Thoracic aorta (tissue), 2 donors: ENCODE results near the gene SLC35F3. TPM values are rescaled to one million over a fixed set of nuclear protein-coding genes. Genes with fewer than 3 reads are reported as not detected.

Experiments used
- ATAC-seq: fragments of 150-250 bp; one replicate; pipeline ENCODE4 v1.8.0; 2017; ENCODE audit warnings: low read depth; ENCODE audit not compliant: insufficient number of reproducible peaks, low FRiP score
- DNase-seq: peaks from one replicate; pipeline ENCODE4 v3.0.0-alpha.2; 2020; ENCODE audit warnings: low spot score
- H3K27ac ChIP-seq, 2 donors: fragments of 200-600 bp; sonication (generic); 1 replicate in 1 of 2; 2 replicates in 1 of 2; pipeline ENCODE4 v1.5.1; 2016; ENCODE audit warnings: mild to moderate bottlenecking in 2 of 2, moderate library complexity in 2 of 2
- H3K27me3 ChIP-seq: fragments of 200-600 bp; sonication (generic); replicated peaks from 2 replicates; pipeline ENCODE4 v1.6.0; 2016; ENCODE audit warnings: mild to moderate bottlenecking; ENCODE audit not compliant: insufficient read depth
- H3K36me3 ChIP-seq: fragments of 200-600 bp; sonication (generic); one replicate; pipeline ENCODE4 v1.5.1; 2016
- H3K4me1 ChIP-seq, 2 donors: fragments of 200-600 bp; sonication (generic); 1 replicate in 1 of 2; 2 replicates in 1 of 2; pipeline versions ENCODE4 v1.5.1 to v1.6.0; 2016; ENCODE audit warnings: low read depth in 2 of 2, mild to moderate bottlenecking in 1 of 2; ENCODE audit not compliant: control insufficient read depth in 1 of 2
- H3K4me3 ChIP-seq: fragments of 200-600 bp; sonication (generic); 2 replicates; pipeline ENCODE4 v1.5.1; 2016; ENCODE audit warnings: mild to moderate bottlenecking
- H3K9me3 ChIP-seq: fragments of 200-600 bp; sonication (generic); 2 replicates; pipeline ENCODE4 v1.5.1; 2016
- total RNA-seq, 2 donors: library from RNA; depleted of rRNA; stranded (reverse); fragments of >200 nt; gene quantifications; one replicate each; pipeline versions ENCODE4 v1.1.0 to v1.2.3, GENCODE V29; 2016
- TF ChIP-seq, protein P1 (sequence below): fragments of 200-600 bp; sonication (generic); IDR thresholded peaks from one replicate; pipeline ENCODE4 v1.5.1; 2019; ENCODE audit warnings: antibody characterized with exemption

Gene SLC35F3
- total RNA-seq, 2 donors from 2014 or later, result not detected

DNA sequence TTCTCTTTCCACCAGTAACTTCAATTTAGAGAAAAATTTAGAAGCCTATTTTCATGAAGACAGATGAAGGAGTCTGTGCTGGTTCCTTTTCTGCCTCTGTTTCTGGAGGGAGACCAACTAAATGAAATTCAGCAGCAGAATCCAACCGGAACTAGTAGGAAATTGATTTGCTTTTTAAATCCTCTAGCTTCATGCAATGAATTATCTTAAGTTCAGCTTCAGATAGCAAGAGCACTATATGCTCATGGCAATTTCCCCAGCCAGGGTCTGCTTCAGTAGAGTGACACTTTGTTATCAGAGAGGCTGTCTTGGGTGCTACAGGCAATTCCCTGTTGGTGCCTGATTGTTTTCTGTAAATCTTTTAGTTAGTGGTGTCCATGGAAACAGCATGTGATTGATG, 189.7 kb downstream of the SLC35F3 start:
- Histone ChIP-seq H3K9me3 (no peaks in the 10 kb centered on the region), H3K4me1 (peaks cover 11 to 42% of the 10 kb centered on the region in 2 donors), H3K4me3 (no peak overlapping the region), H3K36me3 (no peaks in the 10 kb centered on the region), H3K27ac (peak overlapping the region; percentile 30 to 52), H3K27me3 (no peaks in the 10 kb centered on the region)
- ATAC-seq (no peak), DNase-seq (no peak)
- TF ChIP-seq, protein P1, sequence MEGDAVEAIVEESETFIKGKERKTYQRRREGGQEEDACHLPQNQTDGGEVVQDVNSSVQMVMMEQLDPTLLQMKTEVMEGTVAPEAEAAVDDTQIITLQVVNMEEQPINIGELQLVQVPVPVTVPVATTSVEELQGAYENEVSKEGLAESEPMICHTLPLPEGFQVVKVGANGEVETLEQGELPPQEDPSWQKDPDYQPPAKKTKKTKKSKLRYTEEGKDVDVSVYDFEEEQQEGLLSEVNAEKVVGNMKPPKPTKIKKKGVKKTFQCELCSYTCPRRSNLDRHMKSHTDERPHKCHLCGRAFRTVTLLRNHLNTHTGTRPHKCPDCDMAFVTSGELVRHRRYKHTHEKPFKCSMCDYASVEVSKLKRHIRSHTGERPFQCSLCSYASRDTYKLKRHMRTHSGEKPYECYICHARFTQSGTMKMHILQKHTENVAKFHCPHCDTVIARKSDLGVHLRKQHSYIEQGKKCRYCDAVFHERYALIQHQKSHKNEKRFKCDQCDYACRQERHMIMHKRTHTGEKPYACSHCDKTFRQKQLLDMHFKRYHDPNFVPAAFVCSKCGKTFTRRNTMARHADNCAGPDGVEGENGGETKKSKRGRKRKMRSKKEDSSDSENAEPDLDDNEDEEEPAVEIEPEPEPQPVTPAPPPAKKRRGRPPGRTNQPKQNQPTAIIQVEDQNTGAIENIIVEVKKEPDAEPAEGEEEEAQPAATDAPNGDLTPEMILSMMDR, result no peak

DNA sequence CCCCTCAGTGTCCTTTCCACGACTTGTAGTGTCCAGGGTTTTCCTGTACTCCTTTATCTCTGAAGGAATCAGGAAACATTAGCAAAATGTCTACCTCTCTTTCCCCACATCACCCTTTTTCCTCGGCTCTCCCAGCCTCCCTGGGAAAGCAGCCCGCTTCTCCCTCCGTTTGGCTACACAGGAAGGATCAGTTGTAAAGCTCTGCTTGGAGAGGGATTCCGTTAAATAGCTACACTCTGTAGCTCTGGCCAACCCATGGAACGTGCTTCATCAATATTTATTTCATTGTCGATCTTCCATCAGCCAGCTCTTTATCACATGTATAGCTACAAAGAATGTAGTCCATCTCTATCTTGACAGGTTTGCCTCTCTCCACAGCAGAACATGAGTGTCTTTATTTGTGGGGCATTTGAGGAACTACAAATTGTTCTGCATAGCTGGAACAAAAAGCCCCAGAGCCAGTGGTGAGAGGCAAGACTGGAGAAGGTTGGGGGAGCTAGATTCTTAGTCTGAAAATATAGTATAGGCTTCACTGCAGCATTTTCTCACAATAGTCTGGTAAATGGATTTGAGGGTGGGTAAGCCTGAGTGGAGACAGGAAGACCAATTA, 191.8 kb downstream of the SLC35F3 start:
- no peak for DNase-seq
- no peaks in the 10 kb centered on the region for H3K36me3 ChIP-seq

DNA sequence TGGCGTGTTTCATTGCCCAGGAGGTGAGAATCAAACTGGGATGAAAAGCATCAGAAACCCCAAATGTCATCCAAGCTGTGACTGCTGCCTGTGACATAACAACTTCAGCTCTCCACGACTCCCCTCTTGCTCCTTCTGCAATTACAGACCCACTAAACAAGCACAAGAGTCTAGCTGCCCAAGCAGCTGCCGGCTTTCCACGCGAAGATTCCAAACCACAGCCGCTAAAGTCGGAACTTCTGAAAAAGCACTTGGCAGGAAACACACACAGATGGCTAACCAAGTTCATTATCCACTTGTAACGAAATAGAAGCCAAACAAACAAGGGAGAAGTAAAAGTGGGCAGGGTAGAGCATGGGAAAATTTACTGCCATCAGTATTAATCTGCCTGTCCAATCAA, 198.1 kb downstream of the SLC35F3 start:
- H3K27ac ChIP-seq, result no peak overlapping the region
- TF ChIP-seq, protein P1, result no peak
- H3K4me1 ChIP-seq, result peaks cover 3 to 23% of the 10 kb centered on the region in 2 donors
- H3K9me3 ChIP-seq, result no peaks in the 10 kb centered on the region
- DNase-seq (no peak), ATAC-seq (no peak)
- H3K36me3 ChIP-seq, result no peaks in the 10 kb centered on the region
- H3K4me3 ChIP-seq, result no peak overlapping the region
- no peaks in the 10 kb centered on the region for H3K27me3 ChIP-seq

More for the DNA sequence above, 191.8 kb downstream of the SLC35F3 start:
- H3K27me3 ChIP-seq, result no peaks in the 10 kb centered on the region
- no peak overlapping the region for H3K4me3 ChIP-seq
- ATAC-seq, result no peak
- H3K9me3 ChIP-seq, result no peaks in the 10 kb centered on the region
- H3K4me1 ChIP-seq, result peaks cover 11 to 50% of the 10 kb centered on the region in 2 donors
- TF ChIP-seq, protein P1, result no peak
- no peak overlapping the region for H3K27ac ChIP-seq

DNA sequence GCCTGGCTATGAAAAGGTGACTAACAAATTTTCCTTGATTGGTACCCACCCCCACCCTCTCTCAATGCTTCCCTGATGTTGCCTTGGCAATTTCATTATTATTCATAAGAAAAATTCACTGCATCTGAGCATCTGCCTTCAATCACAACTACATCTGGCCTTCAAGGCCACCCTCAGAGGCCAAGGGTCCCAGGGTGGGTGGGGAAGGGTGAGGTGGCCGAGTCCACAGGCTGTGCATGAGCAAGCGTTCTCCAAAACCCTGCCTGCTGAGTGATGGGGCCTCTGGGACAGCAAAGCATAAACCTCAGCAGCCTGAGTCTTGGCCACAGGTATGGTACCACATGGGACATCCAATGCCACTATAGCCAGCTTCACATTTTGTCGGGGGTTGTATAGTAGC, 198.7 kb downstream of the SLC35F3 start:
- TF ChIP-seq, protein P1, result no peak
- no peak for ATAC-seq
- DNase-seq, result no peak
- Histone ChIP-seq H3K36me3 (no peaks in the 10 kb centered on the region), H3K27ac (no peak overlapping the region), H3K4me3 (no peak overlapping the region), H3K27me3 (no peaks in the 10 kb centered on the region), H3K4me1 (peaks cover 3 to 23% of the 10 kb centered on the region in 2 donors), H3K9me3 (no peaks in the 10 kb centered on the region)

DNA sequence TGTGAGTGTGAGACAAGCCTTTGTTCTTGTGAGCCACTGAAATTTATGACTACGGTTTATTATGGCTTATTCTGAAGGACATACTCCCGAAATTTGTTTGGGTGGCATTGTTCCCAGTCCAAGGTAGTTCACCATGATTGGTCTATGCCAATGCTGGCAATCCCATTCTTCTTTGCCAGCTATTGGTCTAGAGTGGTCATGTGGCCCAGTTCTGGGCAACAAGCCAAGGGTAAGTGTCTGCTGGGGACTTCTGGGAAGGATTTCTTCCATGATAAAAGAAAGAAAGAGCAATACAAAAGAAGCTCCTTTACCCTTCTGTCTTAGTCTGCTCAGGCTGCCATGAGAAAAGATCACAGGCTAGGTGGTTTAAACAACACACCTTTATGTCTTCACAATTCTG, 201.6 kb downstream of the SLC35F3 start:
- H3K27me3 ChIP-seq, result no peaks in the 10 kb centered on the region
- DNase-seq (no peak), ATAC-seq (no peak)
- TF ChIP-seq, protein P1, result no peak
- no peak overlapping the region for H3K4me3 ChIP-seq
- no peaks in the 10 kb centered on the region for H3K36me3 ChIP-seq
- peaks cover 3 to 18% of the 10 kb centered on the region in 2 donors for H3K4me1 ChIP-seq
- H3K9me3 ChIP-seq, result no peaks in the 10 kb centered on the region
- H3K27ac ChIP-seq, result no peak overlapping the region
